ENCODE results near the gene MUC4.

Gene MUC4

GRCh38 chr3:195763076-195763830, 48.5 kb downstream of the MUC4 start:
- TF ChIP-seq, protein P1, sequence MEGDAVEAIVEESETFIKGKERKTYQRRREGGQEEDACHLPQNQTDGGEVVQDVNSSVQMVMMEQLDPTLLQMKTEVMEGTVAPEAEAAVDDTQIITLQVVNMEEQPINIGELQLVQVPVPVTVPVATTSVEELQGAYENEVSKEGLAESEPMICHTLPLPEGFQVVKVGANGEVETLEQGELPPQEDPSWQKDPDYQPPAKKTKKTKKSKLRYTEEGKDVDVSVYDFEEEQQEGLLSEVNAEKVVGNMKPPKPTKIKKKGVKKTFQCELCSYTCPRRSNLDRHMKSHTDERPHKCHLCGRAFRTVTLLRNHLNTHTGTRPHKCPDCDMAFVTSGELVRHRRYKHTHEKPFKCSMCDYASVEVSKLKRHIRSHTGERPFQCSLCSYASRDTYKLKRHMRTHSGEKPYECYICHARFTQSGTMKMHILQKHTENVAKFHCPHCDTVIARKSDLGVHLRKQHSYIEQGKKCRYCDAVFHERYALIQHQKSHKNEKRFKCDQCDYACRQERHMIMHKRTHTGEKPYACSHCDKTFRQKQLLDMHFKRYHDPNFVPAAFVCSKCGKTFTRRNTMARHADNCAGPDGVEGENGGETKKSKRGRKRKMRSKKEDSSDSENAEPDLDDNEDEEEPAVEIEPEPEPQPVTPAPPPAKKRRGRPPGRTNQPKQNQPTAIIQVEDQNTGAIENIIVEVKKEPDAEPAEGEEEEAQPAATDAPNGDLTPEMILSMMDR (IDR thresholded peaks at IDR 0.05; ENCODE audit: low read depth, low read length, missing control alignments) = no peak
- no peak for DNase-seq (ENCODE audit: extremely low read depth, low read depth)
- no peak overlapping the region for H3K4me3 ChIP-seq (replicated peaks; ENCODE audit: low read depth, low read length)

DNA sequence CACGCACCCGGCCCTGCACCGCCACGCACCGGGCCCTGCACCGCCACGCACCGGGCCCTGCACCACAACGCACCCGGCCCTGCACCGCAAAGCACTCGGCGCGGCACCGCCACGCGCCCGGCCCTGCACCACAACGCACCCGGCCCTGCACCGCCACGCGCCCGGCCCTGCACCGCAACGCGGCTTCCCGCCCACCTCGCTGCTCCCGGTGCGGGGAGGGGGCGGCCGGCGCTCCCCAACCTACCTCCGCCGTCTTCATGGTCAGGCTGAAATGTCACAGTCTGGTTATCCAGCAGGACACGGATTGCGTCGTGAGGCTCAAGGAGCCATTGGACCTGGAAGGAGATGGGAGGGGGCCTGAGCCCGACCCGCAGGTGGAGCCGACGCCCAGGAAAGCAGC, 49.1 kb downstream of the MUC4 start:
- DNase-seq (ENCODE audit: extremely low read depth, low read depth) = no peak
- TF ChIP-seq, protein P1 (IDR thresholded peaks at IDR 0.05; ENCODE audit: low read depth, low read length, missing control alignments) = no peak
- H3K4me3 ChIP-seq (replicated peaks; ENCODE audit: low read depth, low read length) = no peak overlapping the region

- DNase-seq (ENCODE audit: extremely low read depth, low read depth) = no peak
- TF ChIP-seq, protein P1 (IDR thresholded peaks at IDR 0.05; ENCODE audit: low read depth, low read length, missing control alignments) = no peak
- no peak overlapping the region for H3K4me3 ChIP-seq (replicated peaks; ENCODE audit: low read depth, low read length)
These were observed 49.5 kb downstream of the MUC4 start for GRCh38 chr3:195762249-195762585.

- H3K4me3 ChIP-seq (replicated peaks; ENCODE audit: low read depth, low read length) = no peak overlapping the region
- TF ChIP-seq, protein P1 (IDR thresholded peaks at IDR 0.05; ENCODE audit: low read depth, low read length, missing control alignments) = no peak
- no peak for DNase-seq (ENCODE audit: extremely low read depth, low read depth)
These were observed 50.0 kb downstream of the MUC4 start for GRCh38 chr3:195761567-195762248.

DNA sequence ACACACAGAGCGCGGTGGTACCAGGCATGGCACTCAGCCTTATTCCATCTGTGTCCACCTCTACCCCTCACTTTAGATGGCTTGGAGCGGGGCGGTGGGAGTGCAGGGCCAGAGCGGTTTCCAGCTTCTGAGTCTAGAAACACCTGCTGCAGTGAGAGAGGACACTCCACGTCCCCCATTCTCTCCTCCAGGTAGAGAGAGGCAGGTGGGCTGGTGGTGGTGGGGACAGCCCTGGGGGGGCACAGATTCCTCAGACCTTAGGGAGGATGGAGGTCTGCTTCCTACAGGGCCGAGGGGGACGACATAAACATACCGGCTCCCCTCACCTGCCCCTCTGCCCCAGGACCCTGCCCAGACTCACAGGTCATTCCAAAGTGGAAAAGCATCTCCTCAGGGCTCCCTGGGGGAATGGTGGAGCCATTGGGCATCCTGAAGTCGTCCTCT, 50.6 kb downstream of the MUC4 start:
- no peak for DNase-seq (ENCODE audit: extremely low read depth, low read depth)

GRCh38 chr3:195760345-195761122, 51.2 kb downstream of the MUC4 start:
- no peak for DNase-seq (ENCODE audit: extremely low read depth, low read depth)
- TF ChIP-seq, protein P1 (IDR thresholded peaks at IDR 0.05; ENCODE audit: low read depth, low read length, missing control alignments) = no peak

More for the DNA sequence above, 50.6 kb downstream of the MUC4 start:
- H3K4me3 ChIP-seq (replicated peaks; ENCODE audit: low read depth, low read length) = no peak overlapping the region
- TF ChIP-seq, protein P1 (IDR thresholded peaks at IDR 0.05; ENCODE audit: low read depth, low read length, missing control alignments) = no peak

More at GRCh38 chr3:195760345-195761122, 51.2 kb downstream of the MUC4 start:
- H3K4me3 ChIP-seq (replicated peaks; ENCODE audit: low read depth, low read length) = no peak overlapping the region
